ENCODE data around the gene MYO9A. TPM values are rescaled to one million over a fixed set of nuclear protein-coding genes. Genes with fewer than 3 reads are reported as not detected.
A peak's percentile ranks its signal among the peaks of the same experiment; 100 is the strongest.

MYO9A gene
- total RNA-seq, 2 donors from 2014 or later: 34.9 to 36.4 TPM

DNA sequence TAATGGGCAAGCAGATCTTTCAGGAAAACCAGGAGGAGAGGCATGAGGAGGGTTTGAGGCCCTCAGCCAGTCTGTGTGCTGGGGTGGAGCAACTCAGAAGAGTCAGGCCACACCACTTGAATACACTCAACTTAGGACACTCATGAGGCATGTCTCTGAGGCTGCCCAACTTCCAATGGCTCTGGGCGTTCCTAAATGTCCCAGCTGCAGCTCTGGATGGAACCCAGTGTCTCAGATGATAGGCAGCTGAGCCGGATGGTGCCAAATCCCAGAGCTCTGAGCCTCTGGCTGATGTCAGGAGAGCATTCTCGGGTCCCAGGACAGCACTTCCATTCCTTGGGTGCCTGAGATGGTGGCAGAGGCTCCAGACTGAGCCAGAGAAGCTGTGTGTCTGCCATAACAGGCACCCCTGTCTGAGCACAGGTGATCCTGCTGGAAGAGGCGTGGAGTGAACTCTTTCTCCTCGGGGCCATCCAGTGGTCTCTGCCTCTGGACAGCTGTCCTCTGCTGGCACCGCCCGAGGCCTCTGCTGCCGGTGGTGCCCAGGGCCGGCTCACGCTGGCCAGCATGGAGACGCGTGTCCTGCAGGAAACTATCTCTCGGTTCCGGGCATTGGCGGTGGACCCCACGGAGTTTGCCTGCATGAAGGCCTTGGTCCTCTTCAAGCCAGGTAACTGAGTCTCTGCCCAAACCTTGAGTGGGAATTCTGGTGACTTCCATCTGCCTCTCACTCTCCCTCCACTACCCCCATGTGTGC is 304.8 kb downstream of the MYO9A start:
- Mint-ChIP-seq H3K27ac (no peak overlapping the region), H3K27me3 (ENCODE audit: insufficient read depth) (peaks cover 7% of the 10 kb centered on the region), H3K4me3 (no peak overlapping the region), H3K9me3 (peaks cover 5% of the 10 kb centered on the region), H3K4me1 (peaks cover 4% of the 10 kb centered on the region), H3K36me3 (ENCODE audit: low read depth) (peaks cover 6% of the 10 kb centered on the region)
- no peak for TF ChIP-seq CTCF (conservative IDR thresholded peaks at IDR 0.05)
- H3K9me3 ChIP-seq (ENCODE audit: control insufficient read depth, low read length): no peaks in the 10 kb centered on the region
- H3K36me3 ChIP-seq (ENCODE audit: control insufficient read depth, insufficient read depth, low read length): no peaks in the 10 kb centered on the region
- DNase-seq: no peak
- H3K9ac ChIP-seq (ENCODE audit: extremely low read depth, low read length, poor library complexity, severe bottlenecking): no peak overlapping the region
- no peak overlapping the region for H3K27ac ChIP-seq (ENCODE audit: low read depth, low read length)
- 92 to 95% methylated on average over 15 to 16 of the region's 16 CpGs for WGBS, 2 experiments (ENCODE audit: insufficient coverage in 1 of 2, insufficient read length in 1 of 2)
- H3K4me1 ChIP-seq (ENCODE audit: control insufficient read depth, insufficient read depth, low read length): no peaks in the 10 kb centered on the region
- no peaks in the 10 kb centered on the region for H3K27me3 ChIP-seq (ENCODE audit: control insufficient read depth, insufficient read depth, low read length, poor library complexity, severe bottlenecking)
- no peak overlapping the region for H3K4me3 ChIP-seq (ENCODE audit: low read length)

GRCh38 chr15:71811752-71812735 is 305.9 kb downstream of the MYO9A start:
- peaks cover 15% of the 10 kb centered on the region for H3K4me1 Mint-ChIP-seq
- WGBS, 2 experiments (ENCODE audit: insufficient coverage in 1 of 2, insufficient read length in 1 of 2): 93 to 95% methylated on average over 19 to 38 of the region's 38 CpGs
- no peak for DNase-seq
- Histone ChIP-seq H3K9me3 (ENCODE audit: control insufficient read depth, low read length) (no peaks in the 10 kb centered on the region), H3K27me3 (ENCODE audit: control insufficient read depth, insufficient read depth, low read length, poor library complexity, severe bottlenecking) (no peaks in the 10 kb centered on the region), H3K9ac (ENCODE audit: extremely low read depth, low read length, poor library complexity, severe bottlenecking) (no peak overlapping the region), H3K27ac (ENCODE audit: low read depth, low read length) (no peak overlapping the region), H3K4me1 (ENCODE audit: control insufficient read depth, insufficient read depth, low read length) (peaks cover 4% of the 10 kb centered on the region), H3K4me3 (ENCODE audit: low read length) (no peak overlapping the region), H3K36me3 (ENCODE audit: control insufficient read depth, insufficient read depth, low read length) (no peaks in the 10 kb centered on the region)
- peaks cover 11% of the 10 kb centered on the region for H3K27me3 Mint-ChIP-seq (ENCODE audit: insufficient read depth)
- no peak for TF ChIP-seq CTCF (conservative IDR thresholded peaks at IDR 0.05)
- no peak overlapping the region for H3K27ac Mint-ChIP-seq
- no peak overlapping the region for H3K4me3 Mint-ChIP-seq
- H3K36me3 Mint-ChIP-seq (ENCODE audit: low read depth): no peaks in the 10 kb centered on the region
- no peaks in the 10 kb centered on the region for H3K9me3 Mint-ChIP-seq

DNA sequence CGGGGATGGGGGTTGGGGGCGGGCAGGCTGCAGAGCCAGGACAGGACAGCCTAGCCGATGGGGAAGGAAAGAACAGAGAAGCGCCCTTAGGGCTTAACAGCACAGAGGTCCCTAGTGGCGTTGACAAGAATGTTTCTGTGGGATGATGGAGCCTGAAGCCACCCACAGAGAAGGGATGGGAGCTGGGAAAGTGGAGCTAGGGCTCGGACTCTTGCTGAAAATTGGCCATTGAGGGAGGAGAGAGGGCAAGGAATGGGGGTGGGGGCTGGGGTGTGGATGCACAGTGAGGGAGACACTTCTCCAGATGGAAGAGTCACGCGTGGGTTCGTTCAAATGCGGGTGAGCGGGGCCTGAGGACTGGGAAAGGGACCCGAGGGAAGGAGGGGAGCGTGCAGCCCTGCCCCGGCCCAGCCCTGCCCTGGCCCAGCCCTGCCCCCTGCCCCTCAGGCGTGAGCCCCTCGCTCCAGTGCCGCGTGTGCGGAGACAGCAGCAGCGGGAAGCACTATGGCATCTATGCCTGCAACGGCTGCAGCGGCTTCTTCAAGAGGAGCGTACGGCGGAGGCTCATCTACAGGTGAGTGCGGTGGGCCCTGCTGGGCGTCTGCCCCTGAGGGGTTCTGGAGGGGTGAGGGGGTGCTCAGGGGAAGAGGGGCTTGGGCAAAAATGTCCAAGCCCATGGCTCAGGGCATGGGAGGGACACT is 306.8 kb downstream of the MYO9A start:
- no peak overlapping the region for H3K9ac ChIP-seq (ENCODE audit: extremely low read depth, low read length, poor library complexity, severe bottlenecking)
- Mint-ChIP-seq H3K27me3 (ENCODE audit: insufficient read depth) (peaks cover 11% of the 10 kb centered on the region), H3K4me1 (peaks cover 23% of the 10 kb centered on the region), H3K36me3 (ENCODE audit: low read depth) (no peaks in the 10 kb centered on the region), H3K4me3 (no peak overlapping the region), H3K27ac (no peak overlapping the region), H3K9me3 (no peaks in the 10 kb centered on the region)
- WGBS, 2 experiments (ENCODE audit: insufficient coverage in 1 of 2, insufficient read length in 1 of 2): 92 to 94% methylated on average over 13 to 27 of the region's 27 CpGs
- TF ChIP-seq CTCF (conservative IDR thresholded peaks at IDR 0.05): peak; percentile 17
- H3K4me1 ChIP-seq (ENCODE audit: control insufficient read depth, insufficient read depth, low read length): peaks cover 13% of the 10 kb centered on the region
- no peak overlapping the region for H3K4me3 ChIP-seq (ENCODE audit: low read length)
- no peak overlapping the region for H3K27ac ChIP-seq (ENCODE audit: low read depth, low read length)
- no peaks in the 10 kb centered on the region for H3K9me3 ChIP-seq (ENCODE audit: control insufficient read depth, low read length)
- DNase-seq: no peak
- no peaks in the 10 kb centered on the region for H3K36me3 ChIP-seq (ENCODE audit: control insufficient read depth, insufficient read depth, low read length)
- no peaks in the 10 kb centered on the region for H3K27me3 ChIP-seq (ENCODE audit: control insufficient read depth, insufficient read depth, low read length, poor library complexity, severe bottlenecking)

All from endodermal cell (in vitro differentiated cells).